Testis (tissue), 2 donors: ENCODE data around the gene RIMS1.

Source experiments
- CTCF ChIP-seq, 3 experiments: fragments of 450-650 bp in 2 of 3; fragments of 200-600 bp in 1 of 3; sonication (generic) in 1 of 3; IDR thresholded peaks; one replicate each; pipeline ENCODE4 v1.5.1; 2016 to 2019; ENCODE audit warnings: antibody characterized with exemption in 3 of 3, mild to moderate bottlenecking in 2 of 3, moderate library complexity in 1 of 3
- POLR2A ChIP-seq: fragments of 450-650 bp; IDR thresholded peaks from one replicate; pipeline ENCODE4 v1.6.1; 2017; ENCODE audit warnings: antibody characterized with exemption, mild to moderate bottlenecking, moderate library complexity

GRCh38 chr6:71979911-71980310, 93.6 kb downstream of the RIMS1 start:
- TF ChIP-seq POLR2A (no peak), CTCF (IDR thresholded peaks at IDR 0.05) (no peak)
